Activated CD4-positive, alpha-beta T cell treated with anti-CD3 and anti-CD28 coated beads for 36 hours (primary cell): ENCODE data around the gene FAM117B. TPM values are rescaled to one million over a fixed set of nuclear protein-coding genes. Genes with fewer than 3 reads are reported as not detected.
"Not testable (repeated sequence)": the region's sequence is repeated elsewhere in the genome, so short reads cannot be mapped to it uniquely, and the experiment has no call there.

Experiments used
- ATAC-seq: fragments of 200-7000 bp; cut with Tn5 transposase; one replicate; pipeline ENCODE4 v1.10.0; 2021; ENCODE audit warnings: mild to moderate bottlenecking, moderate library complexity
- CTCF ChIA-PET: fragments of 350-600 bp; sonication (Branson Sonifier 250); formaldehyde crosslinking; loops from one replicate; lab custom pipeline; 2021; ENCODE audit warnings: antibody characterized with exemption; lab: Charles Lee
- POLR2A ChIA-PET: fragments of 350-600 bp; sonication (Branson Sonifier 250); formaldehyde crosslinking; loops from one replicate; lab custom pipeline; 2021; ENCODE audit warnings: antibody characterized with exemption, inconsistent platforms; lab: Charles Lee
- DNase-seq: peaks from one replicate; pipeline ENCODE4 v3.0.0-alpha.2; 2020
- H3K27ac Mint-ChIP-seq: one replicate; pipeline ENCODE4 v1.8.0; 2021; ENCODE audit warnings: mixed read lengths
- H3K27me3 Mint-ChIP-seq: one replicate; pipeline ENCODE4 v1.8.0; 2021; ENCODE audit warnings: mixed read lengths
- H3K36me3 Mint-ChIP-seq: one replicate; pipeline ENCODE4 v1.8.0; 2021; ENCODE audit warnings: low read depth, mixed read lengths
- H3K4me1 Mint-ChIP-seq: one replicate; pipeline ENCODE4 v1.8.0; 2021; ENCODE audit warnings: mixed read lengths
- H3K4me3 Mint-ChIP-seq: one replicate; pipeline ENCODE4 v1.8.0; 2021; ENCODE audit warnings: mild to moderate bottlenecking, moderate library complexity, mixed read lengths
- H3K9me3 Mint-ChIP-seq: one replicate; pipeline ENCODE4 v1.8.0; 2021; ENCODE audit warnings: low read depth, mixed read lengths
- intact Hi-C, 2 experiments: fragments of 100-400 bp; cut with DNase I in 1 of 2; cut with micrococcal nuclease in 1 of 2; formaldehyde crosslinking; loops; one replicate each; pipeline versions ENCODE4 v1.14.2 to v1.15.1; 2022 to 2024; cut with DNase I, micrococcal nuclease
- total RNA-seq, 2 experiments: library from RNA; stranded (reverse); gene quantifications; one replicate each; pipeline ENCODE4 v1.2.3, GENCODE V29; 2021

Gene FAM117B
- total RNA-seq, 2 experiments from 2014 or later = 15.3 to 16.6 TPM

- Mint-ChIP-seq H3K27ac (peak overlapping the region; percentile 99), H3K4me1 (peaks cover 63% of the 10 kb centered on the region)
- peak; percentile 82 for ATAC-seq
These were observed 65.5 kb downstream of the FAM117B start for GRCh38 chr2:202700075-202700901.

DNA sequence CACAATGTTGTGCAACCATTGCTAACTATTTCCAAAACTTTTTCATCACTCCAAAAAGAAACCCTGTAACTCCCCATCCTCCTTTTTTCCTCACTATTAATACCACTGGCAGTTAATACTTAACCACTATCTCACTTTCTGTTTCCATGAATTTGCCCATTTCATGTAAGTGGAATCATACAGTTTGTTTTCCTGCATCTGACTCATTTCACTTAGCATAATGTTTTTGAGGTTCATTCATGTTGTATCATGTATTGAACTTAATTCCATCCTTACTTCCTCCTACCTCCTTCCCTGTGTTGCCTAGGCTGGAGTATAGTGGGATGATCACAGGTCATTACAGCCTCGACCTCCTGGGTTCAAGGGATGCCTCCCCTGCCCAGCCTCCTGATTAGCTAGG, 68.3 kb downstream of the FAM117B start:
- Mint-ChIP-seq H3K4me1 (peaks cover 68% of the 10 kb centered on the region), H3K9me3 (no peaks in the 10 kb centered on the region), H3K27me3 (no peaks in the 10 kb centered on the region), H3K4me3 (peak overlapping the region; percentile 9), H3K27ac (peak overlapping the region; percentile 91), H3K36me3 (peaks cover 25% of the 10 kb centered on the region)
- intact Hi-C loops = loop anchor here in 1 of 2 experiments (5.0 to 10.0 kb wide), 2 partner anchors 36 to 118 kb away; no protein-coding TSS in a partner anchor
- ChIA-PET CTCF (interaction anchor here (0.8 kb wide), 1 partner anchor 137 kb away, joined by 4 read pairs; no protein-coding TSS in a partner anchor), POLR2A (no interaction called here)
- peak; percentile 15 for ATAC-seq
- no peak for DNase-seq

More at GRCh38 chr2:202700075-202700901, 65.5 kb downstream of the FAM117B start:
- Mint-ChIP-seq H3K4me3 (peak overlapping the region; percentile 51), H3K27me3 (no peaks in the 10 kb centered on the region), H3K9me3 (no peaks in the 10 kb centered on the region), H3K36me3 (peaks cover 31% of the 10 kb centered on the region)
- DNase-seq = peak; percentile 42
- intact Hi-C loops = loop anchor here (1.0 to 10.0 kb wide), 5 partner anchors 33 to 115 kb away; no protein-coding TSS in a partner anchor
- CTCF ChIA-PET = interaction anchor here (0.5 to 1.3 kb wide), 15 partner anchors 9 to 1337 kb away, joined by 3 to 10 read pairs (median 3); partner anchors contain the start of genes FAM117B and ICA1L
- POLR2A ChIA-PET = interaction anchor here (0.6 to 1.8 kb wide), 8 partner anchors 30 to 320 kb away, joined by 3 to 19 read pairs (median 8); partner anchors contain the start of gene FAM117B

DNA sequence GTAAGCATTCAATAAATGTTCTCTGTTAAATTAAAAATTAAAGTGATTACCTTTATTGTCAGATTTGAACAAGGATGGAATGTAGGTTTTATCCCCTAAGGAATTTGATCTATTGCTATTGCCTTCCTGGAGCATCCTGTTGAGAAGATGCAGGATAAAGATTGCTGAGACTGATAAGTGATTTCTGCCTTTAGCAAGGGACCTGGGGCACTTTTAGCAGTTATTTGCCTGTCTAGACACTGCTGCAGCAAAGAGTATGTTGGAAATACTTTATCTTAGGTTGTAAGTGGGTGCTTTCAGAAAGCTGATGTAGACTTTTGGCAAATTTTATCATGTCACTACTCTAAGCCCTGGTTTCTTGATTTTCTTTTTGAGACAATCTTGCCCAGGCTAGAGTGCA, 69.5 kb downstream of the FAM117B start:
- POLR2A ChIA-PET = no interaction called here
- intact Hi-C loops = loop anchor here in 1 of 2 experiments (5.0 to 10.0 kb wide), 2 partner anchors 37 to 119 kb away; no protein-coding TSS in a partner anchor
- CTCF ChIA-PET = no interaction called here
- Mint-ChIP-seq H3K27me3 (no peaks in the 10 kb centered on the region), H3K4me1 (peaks cover 73% of the 10 kb centered on the region), H3K27ac (peak overlapping the region; percentile 91), H3K36me3 (peaks cover 28% of the 10 kb centered on the region), H3K9me3 (no peaks in the 10 kb centered on the region), H3K4me3 (no peak overlapping the region)
- ATAC-seq = no peak
- DNase-seq = no peak

DNA sequence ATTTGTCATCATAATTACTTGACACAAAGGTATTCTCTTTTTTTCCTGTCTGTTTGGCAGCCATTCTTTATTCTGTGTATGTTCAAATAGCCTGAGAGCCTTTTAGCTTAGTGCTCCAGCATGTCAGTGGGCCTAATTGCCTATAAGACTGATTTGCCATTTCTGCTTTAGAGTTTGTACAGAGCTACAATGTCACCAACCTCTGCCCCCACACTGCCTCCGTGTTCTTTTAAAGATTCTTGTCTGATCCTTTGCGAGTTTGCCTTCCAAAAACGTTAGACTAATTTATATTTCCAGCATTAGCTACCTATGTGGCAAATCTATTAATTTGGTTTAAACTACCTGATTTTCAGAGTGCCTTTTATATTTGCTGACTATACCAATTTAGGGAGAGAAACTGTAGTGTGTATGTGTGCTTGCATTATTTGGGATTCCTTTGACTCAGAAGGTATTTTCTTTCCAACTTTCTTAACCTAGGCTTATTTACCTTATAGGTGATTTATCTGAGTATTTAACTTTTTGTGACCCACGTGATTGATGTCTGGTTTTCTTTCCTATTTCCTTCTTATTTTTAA, 70.8 kb downstream of the FAM117B start:
- Mint-ChIP-seq H3K27me3 (no peaks in the 10 kb centered on the region), H3K36me3 (peaks cover 21% of the 10 kb centered on the region), H3K4me3 (peak overlapping the region; percentile 49), H3K4me1 (peaks cover 66% of the 10 kb centered on the region), H3K27ac (peak overlapping the region; percentile 89), H3K9me3 (no peaks in the 10 kb centered on the region)
- ChIA-PET POLR2A (no interaction called here), CTCF (no interaction called here)
- intact Hi-C loops = loop anchor here (2.0 to 10.0 kb wide), 2 partner anchors 35 to 121 kb away; no protein-coding TSS in a partner anchor
- DNase-seq (no peak), ATAC-seq (no peak)

DNA sequence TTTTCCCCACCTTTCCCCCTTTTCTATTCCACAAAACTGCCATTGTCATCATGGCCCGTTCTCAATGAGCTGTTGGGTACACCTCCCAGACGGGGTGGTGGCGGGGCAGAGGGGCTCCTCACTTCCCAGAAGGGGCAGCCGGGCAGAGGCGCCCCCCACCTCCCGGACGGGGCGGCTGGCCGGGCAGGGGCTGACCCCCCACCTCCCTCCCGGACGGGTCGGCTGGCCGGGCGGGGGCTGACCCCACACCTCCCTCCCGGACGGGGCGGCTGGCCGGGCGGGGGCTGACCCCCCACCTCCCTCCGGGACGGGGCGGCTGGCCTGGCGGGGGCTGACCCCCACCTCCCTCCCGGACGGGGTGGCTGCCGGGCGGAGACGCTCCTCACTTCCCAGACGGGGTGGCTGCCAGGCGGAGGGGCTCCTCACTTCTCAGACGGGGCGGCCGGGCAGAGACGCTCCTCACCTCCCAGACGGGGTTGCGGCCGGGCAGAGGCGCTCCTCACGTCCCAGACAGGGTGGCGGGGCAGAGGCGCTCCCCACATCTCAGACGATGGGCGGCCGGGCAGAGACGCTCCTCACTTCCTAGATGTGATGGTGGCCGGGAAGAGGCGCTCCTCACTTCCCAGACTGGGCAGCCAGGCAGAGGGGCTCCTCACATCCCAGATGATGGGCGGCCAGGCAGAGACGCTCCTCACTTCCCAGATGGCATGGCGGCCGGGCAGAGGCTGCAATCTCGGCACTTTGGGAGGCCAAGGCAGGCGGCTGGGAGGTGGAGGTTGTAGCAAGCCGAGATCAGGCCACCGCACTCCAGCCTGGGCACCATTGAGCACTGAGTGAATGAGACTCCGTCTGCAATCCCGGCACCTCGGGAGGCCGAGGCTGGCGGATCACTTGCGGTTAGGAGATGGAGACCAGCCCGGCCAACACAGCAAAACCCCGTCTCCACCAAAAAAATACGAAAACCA, 80.5 kb downstream of the FAM117B start:
- H3K4me3 Mint-ChIP-seq, DNase-seq, POLR2A ChIA-PET, intact Hi-C loops, H3K27me3 Mint-ChIP-seq, CTCF ChIA-PET, H3K27ac Mint-ChIP-seq, ATAC-seq: not testable (repeated sequence)
- peaks cover 35% of the 10 kb centered on the region for H3K36me3 Mint-ChIP-seq
- H3K4me1 Mint-ChIP-seq = peaks cover 45% of the 10 kb centered on the region
- H3K9me3 Mint-ChIP-seq = peaks cover 25% of the 10 kb centered on the region

DNA sequence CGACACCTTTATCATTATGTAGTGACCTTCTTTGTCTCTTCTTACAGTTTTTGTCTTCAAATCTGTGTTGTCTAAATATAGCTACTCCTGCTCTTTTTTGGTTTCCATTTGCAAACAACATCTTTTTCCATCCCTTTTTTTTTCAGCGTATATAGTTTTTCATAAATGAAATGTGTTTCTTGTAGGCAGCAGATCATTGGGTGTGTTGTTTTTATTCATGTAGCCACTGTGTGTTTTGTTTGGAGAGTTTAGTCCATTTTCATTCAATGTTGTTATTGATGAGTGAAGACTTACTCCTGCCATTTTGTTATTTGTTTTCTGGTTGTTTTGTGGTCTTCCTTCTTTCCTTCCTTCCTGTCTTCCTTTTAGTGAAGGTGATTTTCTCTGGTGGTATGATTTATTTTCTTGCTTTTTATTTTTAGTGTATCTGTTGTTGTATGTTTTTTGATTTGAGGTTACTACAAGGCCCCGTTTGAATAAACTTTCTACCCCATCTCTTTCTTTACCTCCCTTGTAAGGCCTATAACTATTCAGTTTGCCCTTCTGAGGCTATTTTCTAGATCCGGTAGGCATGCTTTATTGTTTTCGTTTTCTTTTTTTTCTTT, 81.4 kb downstream of the FAM117B start:
- CTCF ChIA-PET = interaction anchor here (1.1 kb wide), 1 partner anchor 56 kb away, joined by 4 read pairs; no protein-coding TSS in a partner anchor
- Mint-ChIP-seq H3K4me1 (peaks cover 39% of the 10 kb centered on the region), H3K4me3 (no peak overlapping the region), H3K9me3 (peaks cover 25% of the 10 kb centered on the region), H3K27ac (no peak overlapping the region), H3K27me3 (no peaks in the 10 kb centered on the region), H3K36me3 (peaks cover 32% of the 10 kb centered on the region)
- no peak for ATAC-seq
- intact Hi-C loops = no loop called here
- no peak for DNase-seq
- POLR2A ChIA-PET = no interaction called here

- peaks cover 30% of the 10 kb centered on the region for H3K36me3 Mint-ChIP-seq
- no peak for DNase-seq
- ATAC-seq = no peak
- no peak overlapping the region for H3K27ac Mint-ChIP-seq
- no peaks in the 10 kb centered on the region for H3K27me3 Mint-ChIP-seq
- peaks cover 35% of the 10 kb centered on the region for H3K4me1 Mint-ChIP-seq
- H3K4me3 Mint-ChIP-seq = no peak overlapping the region
- ChIA-PET CTCF (interaction anchor here (1.1 kb wide), 1 partner anchor 56 kb away, joined by 4 read pairs; no protein-coding TSS in a partner anchor), POLR2A (no interaction called here)
- intact Hi-C loops = no loop called here
- peaks cover 23% of the 10 kb centered on the region for H3K9me3 Mint-ChIP-seq
These were observed 82.3 kb downstream of the FAM117B start for GRCh38 chr2:202716953-202717597.

DNA sequence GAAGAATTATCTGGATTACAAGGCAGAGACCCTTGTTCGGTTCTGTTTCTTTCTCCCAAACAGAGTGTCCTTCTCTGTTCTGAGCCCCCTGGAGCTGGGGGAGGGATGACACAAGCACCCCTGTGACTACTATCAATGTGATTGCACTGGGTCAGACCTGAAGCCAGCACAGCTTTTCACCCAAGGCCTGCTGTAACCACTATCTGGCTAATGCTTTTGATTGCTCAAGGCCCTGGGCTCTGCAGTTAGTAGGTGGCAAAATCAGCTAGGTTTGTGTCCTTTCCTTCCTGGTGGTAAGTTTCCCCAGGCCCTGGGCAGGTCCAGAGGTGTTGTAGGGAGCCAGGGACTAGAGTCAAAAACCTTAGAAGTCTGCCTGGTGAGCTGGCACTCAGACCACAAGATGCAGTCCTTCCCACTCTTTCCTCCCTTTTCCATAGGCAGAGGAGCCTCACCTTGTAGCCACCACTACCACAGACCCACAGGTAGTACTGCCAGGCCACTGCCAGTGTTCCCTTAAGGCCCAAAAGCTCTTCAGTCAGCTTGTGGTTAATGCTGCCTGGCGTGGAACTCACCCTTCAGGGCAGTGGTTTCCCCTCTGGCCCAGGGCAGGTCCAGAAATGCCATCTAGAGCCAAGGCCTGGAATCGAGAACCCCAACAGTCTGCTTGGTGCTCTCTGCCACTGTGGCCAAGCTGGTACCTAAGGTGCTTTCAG, 83.0 kb downstream of the FAM117B start:
- Mint-ChIP-seq H3K27ac (no peak overlapping the region), H3K9me3 (peaks cover 18% of the 10 kb centered on the region), H3K27me3 (no peaks in the 10 kb centered on the region), H3K4me3 (no peak overlapping the region), H3K36me3 (peaks cover 23% of the 10 kb centered on the region), H3K4me1 (peaks cover 39% of the 10 kb centered on the region)
- POLR2A ChIA-PET = no interaction called here
- CTCF ChIA-PET = interaction anchor here (0.6 to 1.4 kb wide), 4 partner anchors 21 to 524 kb away, joined by 3 to 5 read pairs (median 4); no protein-coding TSS in a partner anchor
- intact Hi-C loops = no loop called here
- no peak for DNase-seq
- ATAC-seq = peak; percentile 44

GRCh38 chr2:202718614-202719013, 83.8 kb downstream of the FAM117B start:
- DNase-seq (no peak), ATAC-seq (no peak)
- intact Hi-C loops = no loop called here
- CTCF ChIA-PET = interaction anchor here (0.9 to 1.4 kb wide), 3 partner anchors 18 to 27 kb away, joined by 4 to 5 read pairs (median 4); no protein-coding TSS in a partner anchor
- Mint-ChIP-seq H3K9me3 (peaks cover 11% of the 10 kb centered on the region), H3K27ac (peak overlapping the region; percentile 55), H3K4me3 (no peak overlapping the region), H3K4me1 (peaks cover 39% of the 10 kb centered on the region), H3K36me3 (peaks cover 16% of the 10 kb centered on the region), H3K27me3 (no peaks in the 10 kb centered on the region)
- POLR2A ChIA-PET = no interaction called here
